Body of pancreas (tissue), 4 donors: ENCODE data around the gene SYK.

ENCODE experiments used
- POLR2A ChIP-seq, 3 donors: fragments of 450-650 bp; IDR thresholded peaks; one replicate each; pipeline ENCODE4 v1.6.1; 2016; ENCODE audit warnings: antibody characterized with exemption in 3 of 3, mild to moderate bottlenecking in 2 of 3
- TF ChIP-seq, protein P1 (sequence below), 7 experiments: fragments of 450-650 bp in 4 of 7; fragments of 200-600 bp in 3 of 7; sonication (generic) in 3 of 7; IDR thresholded peaks; one replicate each; pipeline ENCODE4 v1.5.1; 2016 to 2019; ENCODE audit warnings: antibody characterized with exemption in 7 of 7

DNA sequence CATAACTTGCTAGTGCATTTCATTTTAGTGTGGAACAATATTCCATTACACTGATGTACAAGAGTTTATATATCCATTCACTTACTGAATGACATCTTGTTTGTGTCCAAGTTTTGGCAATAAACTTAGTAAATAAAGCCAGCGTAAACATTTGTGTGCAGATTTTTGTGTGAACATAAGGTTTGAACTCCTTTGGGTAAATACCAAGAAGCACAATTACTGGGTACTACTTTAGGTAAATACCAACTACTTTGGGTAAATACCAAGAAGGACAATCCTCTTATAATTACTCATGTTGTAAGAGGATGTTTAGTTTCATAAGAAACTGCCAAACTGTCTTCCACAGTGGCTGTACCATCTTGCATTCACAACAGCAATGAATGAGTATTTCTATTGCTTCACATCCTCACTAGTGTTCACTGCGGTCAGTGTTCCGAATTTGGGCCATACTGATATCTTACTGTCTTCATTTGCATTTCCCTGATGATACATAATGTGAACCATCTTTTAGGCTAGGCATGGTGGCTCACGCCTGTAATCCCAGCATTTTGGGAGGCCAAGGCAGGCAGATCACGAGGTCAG lies 2.3 kb upstream of the SYK start:
- TF ChIP-seq, protein P1, sequence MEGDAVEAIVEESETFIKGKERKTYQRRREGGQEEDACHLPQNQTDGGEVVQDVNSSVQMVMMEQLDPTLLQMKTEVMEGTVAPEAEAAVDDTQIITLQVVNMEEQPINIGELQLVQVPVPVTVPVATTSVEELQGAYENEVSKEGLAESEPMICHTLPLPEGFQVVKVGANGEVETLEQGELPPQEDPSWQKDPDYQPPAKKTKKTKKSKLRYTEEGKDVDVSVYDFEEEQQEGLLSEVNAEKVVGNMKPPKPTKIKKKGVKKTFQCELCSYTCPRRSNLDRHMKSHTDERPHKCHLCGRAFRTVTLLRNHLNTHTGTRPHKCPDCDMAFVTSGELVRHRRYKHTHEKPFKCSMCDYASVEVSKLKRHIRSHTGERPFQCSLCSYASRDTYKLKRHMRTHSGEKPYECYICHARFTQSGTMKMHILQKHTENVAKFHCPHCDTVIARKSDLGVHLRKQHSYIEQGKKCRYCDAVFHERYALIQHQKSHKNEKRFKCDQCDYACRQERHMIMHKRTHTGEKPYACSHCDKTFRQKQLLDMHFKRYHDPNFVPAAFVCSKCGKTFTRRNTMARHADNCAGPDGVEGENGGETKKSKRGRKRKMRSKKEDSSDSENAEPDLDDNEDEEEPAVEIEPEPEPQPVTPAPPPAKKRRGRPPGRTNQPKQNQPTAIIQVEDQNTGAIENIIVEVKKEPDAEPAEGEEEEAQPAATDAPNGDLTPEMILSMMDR (IDR thresholded peaks at IDR 0.05) = no peak
- no peak for TF ChIP-seq POLR2A (IDR thresholded peaks at IDR 0.05)
